H1 (cell line): ENCODE data around the gene LGALSL. TPM values are rescaled to one million over a fixed set of nuclear protein-coding genes. Genes with fewer than 3 reads are reported as not detected.

Experiments used
- CBX8 ChIP-seq: fragments of 300-800, 300-1000 bp; sonication (generic); IDR thresholded peaks from 2 replicates; pipeline ENCODE4 v1.7.1; 2016; ENCODE audit warnings: low read depth, low read length, borderline replicate concordance
- CHD2 ChIP-seq: IDR thresholded peaks from 2 replicates; pipeline ENCODE4 v1.6.1; 2012; ENCODE audit warnings: low read length, improper control_type of control experiment
- CREB1 ChIP-seq: IDR thresholded peaks from 2 replicates; pipeline ENCODE4 v1.6.1; 2012; ENCODE audit warnings: inconsistent platforms
- EP300 ChIP-seq, 2 experiments: IDR thresholded peaks; 1 replicate in 1 of 2; 2 replicates in 1 of 2; pipeline ENCODE4 v1.6.1; 2011 to 2012; ENCODE audit warnings: low read depth in 2 of 2, low read length in 2 of 2, mild to moderate bottlenecking in 2 of 2, borderline replicate concordance in 1 of 2, inconsistent platforms in 1 of 2, moderate library complexity in 1 of 2
- JUN ChIP-seq: IDR thresholded peaks from 2 replicates; pipeline ENCODE4 v1.6.1; 2011; ENCODE audit warnings: low read depth, mild to moderate bottlenecking, improper control_type of control experiment, low read length
- NANOG ChIP-seq: IDR thresholded peaks from 2 replicates; pipeline ENCODE4 v1.6.1; 2011; ENCODE audit warnings: low read length, low read depth, mild to moderate bottlenecking, inconsistent platforms; ENCODE audit not compliant: insufficient read depth, poor library complexity, severe bottlenecking
- POLR2AphosphoS5 ChIP-seq: IDR thresholded peaks from 2 replicates; pipeline ENCODE4 v1.6.1; 2011; ENCODE audit warnings: low read depth, low read length
- RNF2 ChIP-seq: fragments of 200-900, 300-1000 bp; sonication (generic); IDR thresholded peaks from 2 replicates; pipeline ENCODE4 v1.7.1; 2016; ENCODE audit warnings: borderline replicate concordance, low read depth, mild to moderate bottlenecking, antibody characterized with exemption, low read length; ENCODE audit not compliant: poor library complexity, severe bottlenecking; ENCODE audit errors: missing control alignments
- polyA plus RNA-seq, 7 experiments: library from polyadenylated mRNA; depleted of rRNA in 3 of 7; stranded (reverse) in 5 of 7; unstranded in 2 of 7; fragments of >200 nt in 5 of 7; fragments of 200-250 nt in 2 of 7; gene quantifications; 1 replicate in 5 of 7; 2 replicates in 1 of 7; 4 replicates in 1 of 7; pipeline versions ENCODE4 v1.2.1 to v1.2.3, GENCODE V29; 2011 to 2013; ENCODE audit warnings: missing spikeins in 2 of 7, mixed read lengths in 2 of 7
- total RNA-seq: library from RNA; stranded (reverse); fragmentation: NEBNext Ultra II Directional; extraction: Animal tissue kit (Norgen Biotek cat#: 25700); gene quantifications from 2 replicates; pipeline ENCODE4 v1.2.1, GENCODE V29; 2021
- TF ChIP-seq, protein P1 (sequence below): IDR thresholded peaks from 2 replicates; pipeline ENCODE4 v1.6.1; 2012; ENCODE audit warnings: inconsistent platforms

The LGALSL gene
- total and polyA plus RNA-seq, 2 of the 8 experiments (the other 6 are each of a cell fraction or from before 2014, with no cell fraction given): 13.6 to 32.3 TPM

DNA sequence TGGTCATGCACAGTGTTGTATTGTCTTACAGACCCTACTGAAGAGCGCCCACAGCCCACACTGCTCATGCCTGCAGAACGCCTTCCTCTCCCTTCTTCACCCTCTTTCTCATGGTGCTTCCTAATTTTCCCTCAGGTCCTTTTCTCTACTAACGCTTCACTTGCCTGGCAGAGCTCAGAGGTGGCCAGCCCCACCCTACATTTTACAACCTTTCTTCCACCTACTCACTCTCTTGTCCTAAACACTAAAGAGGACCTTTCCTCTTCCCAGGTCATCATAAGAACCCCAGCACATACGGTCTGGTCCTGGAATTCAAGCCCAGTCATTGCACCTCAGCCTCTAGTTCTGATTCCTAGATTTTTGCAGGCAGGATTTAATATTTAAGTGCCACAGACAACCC lies 11.7 kb upstream of the LGALSL start (continued):
- TF ChIP-seq CREB1: no peak
- no peak for TF ChIP-seq CHD2
- TF ChIP-seq, protein P1, sequence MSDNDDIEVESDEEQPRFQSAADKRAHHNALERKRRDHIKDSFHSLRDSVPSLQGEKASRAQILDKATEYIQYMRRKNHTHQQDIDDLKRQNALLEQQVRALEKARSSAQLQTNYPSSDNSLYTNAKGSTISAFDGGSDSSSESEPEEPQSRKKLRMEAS: no peak
- TF ChIP-seq NANOG: no peak
- TF ChIP-seq CBX8: no peak
- TF ChIP-seq RNF2: no peak
- no peak for TF ChIP-seq JUN
- no peak for TF ChIP-seq EP300 (IDR thresholded peaks at IDR 0.05; ENCODE audit: borderline replicate concordance in 1 of 2, low read depth in 2 of 2, low read length in 2 of 2)
- TF ChIP-seq POLR2AphosphoS5: no peak
